Measurements from ENCODE around the gene BPGM. TPM values are rescaled to one million over a fixed set of nuclear protein-coding genes. Genes with fewer than 3 reads are reported as not detected.

BPGM gene
- total and polyA plus RNA-seq, 9 of the 15 experiments (the other 6 are each of a cell fraction or from before 2014, with no cell fraction given): 14.1 to 46.1 (median 21.2) TPM

DNA sequence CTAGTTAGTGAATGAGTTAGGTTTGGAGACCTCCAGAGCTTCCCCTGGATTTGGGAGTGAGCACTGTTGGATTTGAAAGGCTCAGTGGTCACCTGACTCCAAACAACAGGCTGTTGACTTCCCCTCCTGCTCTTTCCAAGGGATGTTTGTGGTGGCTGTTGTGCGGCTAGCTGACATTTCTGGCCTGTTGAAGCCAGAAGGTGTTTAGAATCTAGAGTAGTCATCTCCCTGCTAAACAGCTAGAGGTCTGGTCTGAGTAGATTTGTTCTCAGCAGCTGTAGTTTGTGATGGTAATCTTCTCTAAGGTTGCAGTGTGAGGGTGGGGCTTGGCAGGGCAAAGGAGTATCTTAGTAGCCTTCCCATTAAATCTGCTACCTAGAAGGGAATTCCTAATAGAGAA lies 30.1 kb downstream of the BPGM start (continued):
- TF ChIP-seq SMARCA4 (IDR thresholded peaks at IDR 0.05) (0 out of 2 replicates have a peak, but pooled peaks have one; percentile 51), HMG20B (CRISPR knock-in tag; IDR thresholded peaks at IDR 0.05) (no peak), ZNF583 (CRISPR knock-in tag; IDR thresholded peaks at IDR 0.05) (no peak), EHMT2 (IDR thresholded peaks at IDR 0.05) (peak; percentile 14; the same call in 1 of the 2 replicates), ZBED1 (IDR thresholded peaks at IDR 0.05) (no peak), PTRF (tag; IDR thresholded peaks at IDR 0.05) (no peak), EP300 (IDR thresholded peaks at IDR 0.05; ENCODE audit: low read length) (peak; percentile 42; the same call in 1 of the 2 replicates), MTA3 (IDR thresholded peaks at IDR 0.05; ENCODE audit: borderline replicate concordance) (no peak), KDM2B (CRISPR knock-in tag; IDR thresholded peaks at IDR 0.05) (no peak), NCOR1 (IDR thresholded peaks at IDR 0.05) (peak; percentile 52), NFXL1 (CRISPR knock-in tag; IDR thresholded peaks at IDR 0.05) (no peak), ZNF785 (CRISPR knock-in tag; IDR thresholded peaks at IDR 0.05) (no peak), FOXP1 (CRISPR knock-in tag; IDR thresholded peaks at IDR 0.05) (no peak), STAT5A (IDR thresholded peaks at IDR 0.05; ENCODE audit: borderline replicate concordance, low read length) (peak; percentile 52; the same call in 1 of the 2 replicates), SMARCE1 (IDR thresholded peaks at IDR 0.05) (no peak), HLTF (IDR thresholded peaks at IDR 0.05) (no peak), CBFA2T3 (IDR thresholded peaks at IDR 0.05) (peak; percentile 86), BMI1 (IDR thresholded peaks at IDR 0.05; ENCODE audit: low read length) (no peak), HDAC1 (IDR thresholded peaks at IDR 0.05) (no peak), HNRNPL (IDR thresholded peaks at IDR 0.05; ENCODE audit: low read depth, low read length) (no peak), ZNF311 (CRISPR knock-in tag; IDR thresholded peaks at IDR 0.05) (no peak), U2AF1 (optimal IDR thresholded peaks at IDR 0.05; ENCODE audit: low read depth, low read length) (no peak)
- TF ChIP-seq, protein P1, sequence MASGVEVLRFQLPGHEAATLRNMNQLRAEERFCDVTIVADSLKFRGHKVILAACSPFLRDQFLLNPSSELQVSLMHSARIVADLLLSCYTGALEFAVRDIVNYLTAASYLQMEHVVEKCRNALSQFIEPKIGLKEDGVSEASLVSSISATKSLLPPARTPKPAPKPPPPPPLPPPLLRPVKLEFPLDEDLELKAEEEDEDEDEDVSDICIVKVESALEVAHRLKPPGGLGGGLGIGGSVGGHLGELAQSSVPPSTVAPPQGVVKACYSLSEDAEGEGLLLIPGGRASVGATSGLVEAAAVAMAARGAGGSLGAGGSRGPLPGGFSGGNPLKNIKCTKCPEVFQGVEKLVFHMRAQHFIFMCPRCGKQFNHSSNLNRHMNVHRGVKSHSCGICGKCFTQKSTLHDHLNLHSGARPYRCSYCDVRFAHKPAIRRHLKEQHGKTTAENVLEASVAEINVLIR (CRISPR knock-in tag; IDR thresholded peaks at IDR 0.05): no peak
- TF ChIP-seq, protein P2, sequence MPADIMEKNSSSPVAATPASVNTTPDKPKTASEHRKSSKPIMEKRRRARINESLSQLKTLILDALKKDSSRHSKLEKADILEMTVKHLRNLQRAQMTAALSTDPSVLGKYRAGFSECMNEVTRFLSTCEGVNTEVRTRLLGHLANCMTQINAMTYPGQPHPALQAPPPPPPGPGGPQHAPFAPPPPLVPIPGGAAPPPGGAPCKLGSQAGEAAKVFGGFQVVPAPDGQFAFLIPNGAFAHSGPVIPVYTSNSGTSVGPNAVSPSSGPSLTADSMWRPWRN (IDR thresholded peaks at IDR 0.05; ENCODE audit: low read depth): no peak
- TF ChIP-seq, protein P3, sequence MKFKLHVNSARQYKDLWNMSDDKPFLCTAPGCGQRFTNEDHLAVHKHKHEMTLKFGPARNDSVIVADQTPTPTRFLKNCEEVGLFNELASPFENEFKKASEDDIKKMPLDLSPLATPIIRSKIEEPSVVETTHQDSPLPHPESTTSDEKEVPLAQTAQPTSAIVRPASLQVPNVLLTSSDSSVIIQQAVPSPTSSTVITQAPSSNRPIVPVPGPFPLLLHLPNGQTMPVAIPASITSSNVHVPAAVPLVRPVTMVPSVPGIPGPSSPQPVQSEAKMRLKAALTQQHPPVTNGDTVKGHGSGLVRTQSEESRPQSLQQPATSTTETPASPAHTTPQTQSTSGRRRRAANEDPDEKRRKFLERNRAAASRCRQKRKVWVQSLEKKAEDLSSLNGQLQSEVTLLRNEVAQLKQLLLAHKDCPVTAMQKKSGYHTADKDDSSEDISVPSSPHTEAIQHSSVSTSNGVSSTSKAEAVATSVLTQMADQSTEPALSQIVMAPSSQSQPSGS (CRISPR knock-in tag; IDR thresholded peaks at IDR 0.05): no peak
- TF ChIP-seq, protein P4, sequence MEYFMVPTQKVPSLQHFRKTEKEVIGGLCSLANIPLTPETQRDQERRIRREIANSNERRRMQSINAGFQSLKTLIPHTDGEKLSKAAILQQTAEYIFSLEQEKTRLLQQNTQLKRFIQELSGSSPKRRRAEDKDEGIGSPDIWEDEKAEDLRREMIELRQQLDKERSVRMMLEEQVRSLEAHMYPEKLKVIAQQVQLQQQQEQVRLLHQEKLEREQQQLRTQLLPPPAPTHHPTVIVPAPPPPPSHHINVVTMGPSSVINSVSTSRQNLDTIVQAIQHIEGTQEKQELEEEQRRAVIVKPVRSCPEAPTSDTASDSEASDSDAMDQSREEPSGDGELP (CRISPR knock-in tag; IDR thresholded peaks at IDR 0.05; ENCODE audit: borderline replicate concordance): peak; percentile 50; the same call in 1 of the 2 replicates
- TF ChIP-seq, protein P5, sequence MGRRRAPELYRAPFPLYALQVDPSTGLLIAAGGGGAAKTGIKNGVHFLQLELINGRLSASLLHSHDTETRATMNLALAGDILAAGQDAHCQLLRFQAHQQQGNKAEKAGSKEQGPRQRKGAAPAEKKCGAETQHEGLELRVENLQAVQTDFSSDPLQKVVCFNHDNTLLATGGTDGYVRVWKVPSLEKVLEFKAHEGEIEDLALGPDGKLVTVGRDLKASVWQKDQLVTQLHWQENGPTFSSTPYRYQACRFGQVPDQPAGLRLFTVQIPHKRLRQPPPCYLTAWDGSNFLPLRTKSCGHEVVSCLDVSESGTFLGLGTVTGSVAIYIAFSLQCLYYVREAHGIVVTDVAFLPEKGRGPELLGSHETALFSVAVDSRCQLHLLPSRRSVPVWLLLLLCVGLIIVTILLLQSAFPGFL (CRISPR knock-in tag; IDR thresholded peaks at IDR 0.05): no peak
- TF ChIP-seq, protein P6, sequence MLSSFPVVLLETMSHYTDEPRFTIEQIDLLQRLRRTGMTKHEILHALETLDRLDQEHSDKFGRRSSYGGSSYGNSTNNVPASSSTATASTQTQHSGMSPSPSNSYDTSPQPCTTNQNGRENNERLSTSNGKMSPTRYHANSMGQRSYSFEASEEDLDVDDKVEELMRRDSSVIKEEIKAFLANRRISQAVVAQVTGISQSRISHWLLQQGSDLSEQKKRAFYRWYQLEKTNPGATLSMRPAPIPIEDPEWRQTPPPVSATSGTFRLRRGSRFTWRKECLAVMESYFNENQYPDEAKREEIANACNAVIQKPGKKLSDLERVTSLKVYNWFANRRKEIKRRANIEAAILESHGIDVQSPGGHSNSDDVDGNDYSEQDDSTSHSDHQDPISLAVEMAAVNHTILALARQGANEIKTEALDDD (IDR thresholded peaks at IDR 0.05): peak; percentile 96

All from K562 (cell line).